ENCODE data around the gene PIKFYVE.
"Not testable (repeated sequence)": the region's sequence is repeated elsewhere in the genome, so short reads cannot be mapped to it uniquely, and the experiment has no call there.

Gene PIKFYVE

DNA sequence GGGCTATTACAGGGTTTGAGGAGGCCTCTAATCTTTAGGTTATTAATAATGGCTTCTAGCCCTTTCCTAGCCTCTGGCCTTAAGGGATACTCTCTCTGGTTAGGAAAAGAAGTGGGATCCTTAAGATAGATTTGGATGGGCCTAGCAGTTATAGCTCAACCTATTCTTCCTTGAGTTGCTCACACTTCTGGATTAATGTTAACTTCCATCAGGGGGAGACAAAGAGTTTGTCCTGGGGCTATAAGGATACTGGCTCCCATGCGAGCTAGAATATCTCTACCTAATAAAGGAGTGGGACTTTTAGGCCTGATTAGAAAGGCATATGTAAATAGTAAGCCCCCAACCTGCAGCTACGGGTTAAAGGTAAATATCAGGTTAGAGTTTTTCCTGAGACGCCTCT lies 126.2 kb downstream of the PIKFYVE start:
- TF ChIP-seq EZH2phosphoT487 (conservative IDR thresholded peaks at IDR 0.05; ENCODE audit: low read length) = no peak
- TF ChIP-seq, protein P1, sequence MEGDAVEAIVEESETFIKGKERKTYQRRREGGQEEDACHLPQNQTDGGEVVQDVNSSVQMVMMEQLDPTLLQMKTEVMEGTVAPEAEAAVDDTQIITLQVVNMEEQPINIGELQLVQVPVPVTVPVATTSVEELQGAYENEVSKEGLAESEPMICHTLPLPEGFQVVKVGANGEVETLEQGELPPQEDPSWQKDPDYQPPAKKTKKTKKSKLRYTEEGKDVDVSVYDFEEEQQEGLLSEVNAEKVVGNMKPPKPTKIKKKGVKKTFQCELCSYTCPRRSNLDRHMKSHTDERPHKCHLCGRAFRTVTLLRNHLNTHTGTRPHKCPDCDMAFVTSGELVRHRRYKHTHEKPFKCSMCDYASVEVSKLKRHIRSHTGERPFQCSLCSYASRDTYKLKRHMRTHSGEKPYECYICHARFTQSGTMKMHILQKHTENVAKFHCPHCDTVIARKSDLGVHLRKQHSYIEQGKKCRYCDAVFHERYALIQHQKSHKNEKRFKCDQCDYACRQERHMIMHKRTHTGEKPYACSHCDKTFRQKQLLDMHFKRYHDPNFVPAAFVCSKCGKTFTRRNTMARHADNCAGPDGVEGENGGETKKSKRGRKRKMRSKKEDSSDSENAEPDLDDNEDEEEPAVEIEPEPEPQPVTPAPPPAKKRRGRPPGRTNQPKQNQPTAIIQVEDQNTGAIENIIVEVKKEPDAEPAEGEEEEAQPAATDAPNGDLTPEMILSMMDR (IDR thresholded peaks at IDR 0.05; ENCODE audit: insufficient read depth, low read length, poor library complexity, severe bottlenecking) = no peak
- no peaks in the 10 kb centered on the region for H3K36me3 ChIP-seq (ENCODE audit: low read length)
- H3K4me2 ChIP-seq (ENCODE audit: low read depth, low read length, poor library complexity, severe bottlenecking) = no peak overlapping the region
- no peaks in the 10 kb centered on the region for H3K27me3 ChIP-seq (ENCODE audit: low read length)
- H3F3A ChIP-seq (ENCODE audit: insufficient read depth) = no peaks in the 10 kb centered on the region
- H3K79me2 ChIP-seq (ENCODE audit: insufficient read depth, low read length) = no peaks in the 10 kb centered on the region
- no peaks in the 10 kb centered on the region for H4K20me1 ChIP-seq (ENCODE audit: low read depth, low read length)
- no peak overlapping the region for H3K27ac ChIP-seq (ENCODE audit: low read depth, low read length)
- H3K9me3 ChIP-seq (ENCODE audit: insufficient read depth, low read length) = peaks cover 17% of the 10 kb centered on the region; the same call in 1 of the 2 replicates
- no peak overlapping the region for H3K9ac ChIP-seq (ENCODE audit: low read length)
- no peak overlapping the region for H3K4me3 ChIP-seq (ENCODE audit: insufficient read depth, low read length, poor library complexity, severe bottlenecking)
- no peak overlapping the region for H2AFZ ChIP-seq (ENCODE audit: low read depth, low read length, severe bottlenecking)
- no peaks in the 10 kb centered on the region for H3K9me2 ChIP-seq (replicated peaks; ENCODE audit: insufficient read depth, low read length)

DNA sequence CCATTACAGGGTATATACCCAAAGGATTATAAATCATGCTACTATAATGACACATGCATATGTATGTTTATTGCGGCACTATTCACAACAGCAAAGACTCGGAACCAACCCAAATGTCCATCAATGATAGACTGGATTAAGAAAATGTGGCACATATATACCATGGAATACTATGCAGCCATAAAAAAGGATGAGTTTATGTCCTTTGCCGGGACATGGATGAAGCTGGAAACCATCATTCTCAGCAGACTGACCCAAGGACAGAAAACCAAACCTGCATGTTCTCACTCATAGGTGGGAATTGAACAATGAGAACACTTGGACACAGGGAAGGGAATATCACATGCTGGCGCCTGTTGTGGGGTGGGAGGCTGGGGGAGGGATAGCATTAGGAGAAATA lies 130.7 kb downstream of the PIKFYVE start:
- not testable (repeated sequence) for H3K27me3 ChIP-seq (ENCODE audit: low read length); H3K79me2 ChIP-seq (ENCODE audit: insufficient read depth, low read length); H3K27ac ChIP-seq (ENCODE audit: low read depth, low read length); H4K20me1 ChIP-seq (ENCODE audit: low read depth, low read length); H3K4me2 ChIP-seq (ENCODE audit: low read depth, low read length, poor library complexity, severe bottlenecking); H3K9me2 ChIP-seq (replicated peaks; ENCODE audit: insufficient read depth, low read length); H3K4me3 ChIP-seq (ENCODE audit: insufficient read depth, low read length, poor library complexity, severe bottlenecking); H3K36me3 ChIP-seq (ENCODE audit: low read length); H3F3A ChIP-seq (ENCODE audit: insufficient read depth); H3K9ac ChIP-seq (ENCODE audit: low read length); H2AFZ ChIP-seq (ENCODE audit: low read depth, low read length, severe bottlenecking)
- H3K9me3 ChIP-seq (ENCODE audit: insufficient read depth, low read length) = peaks cover 17% of the 10 kb centered on the region; the same call in 1 of the 2 replicates

DNA sequence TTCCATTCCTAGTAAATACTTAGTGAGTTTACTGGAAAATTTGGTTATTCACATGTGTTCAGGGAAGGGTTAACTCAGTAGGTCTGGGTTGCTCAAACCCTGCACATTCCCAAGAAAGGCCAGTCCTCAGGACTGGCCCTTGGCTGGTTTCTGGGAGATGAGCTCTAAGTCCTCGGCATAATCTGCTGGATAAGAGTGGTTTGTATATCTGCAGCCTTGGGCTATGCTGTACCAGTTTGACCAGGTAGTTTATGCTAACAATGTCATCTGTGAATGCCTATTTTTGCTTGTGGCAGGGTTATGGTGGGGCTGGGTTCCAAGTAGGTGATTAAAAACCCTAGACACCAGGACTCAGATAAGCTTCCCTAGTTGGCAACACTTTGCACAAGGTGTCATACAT lies 133.1 kb downstream of the PIKFYVE start:
- H3K27ac ChIP-seq (ENCODE audit: low read depth, low read length) = no peak overlapping the region
- no peaks in the 10 kb centered on the region for H3K27me3 ChIP-seq (ENCODE audit: low read length)
- no peak overlapping the region for H3K4me2 ChIP-seq (ENCODE audit: low read depth, low read length, poor library complexity, severe bottlenecking)
- no peaks in the 10 kb centered on the region for H3K79me2 ChIP-seq (ENCODE audit: insufficient read depth, low read length)
- no peaks in the 10 kb centered on the region for H3F3A ChIP-seq (ENCODE audit: insufficient read depth)
- H3K36me3 ChIP-seq (ENCODE audit: low read length) = no peaks in the 10 kb centered on the region
- TF ChIP-seq, protein P1 (IDR thresholded peaks at IDR 0.05; ENCODE audit: insufficient read depth, low read length, poor library complexity, severe bottlenecking) = no peak
- no peak for TF ChIP-seq EZH2phosphoT487 (conservative IDR thresholded peaks at IDR 0.05; ENCODE audit: low read length)
- H4K20me1 ChIP-seq (ENCODE audit: low read depth, low read length) = no peaks in the 10 kb centered on the region
- H3K9ac ChIP-seq (ENCODE audit: low read length) = no peak overlapping the region
- H2AFZ ChIP-seq (ENCODE audit: low read depth, low read length, severe bottlenecking) = no peak overlapping the region
- peaks cover 3% of the 10 kb centered on the region; the same call in 1 of the 2 replicates for H3K9me3 ChIP-seq (ENCODE audit: insufficient read depth, low read length)
- no peak overlapping the region for H3K4me3 ChIP-seq (ENCODE audit: insufficient read depth, low read length, poor library complexity, severe bottlenecking)
- no peaks in the 10 kb centered on the region for H3K9me2 ChIP-seq (replicated peaks; ENCODE audit: insufficient read depth, low read length)

DNA sequence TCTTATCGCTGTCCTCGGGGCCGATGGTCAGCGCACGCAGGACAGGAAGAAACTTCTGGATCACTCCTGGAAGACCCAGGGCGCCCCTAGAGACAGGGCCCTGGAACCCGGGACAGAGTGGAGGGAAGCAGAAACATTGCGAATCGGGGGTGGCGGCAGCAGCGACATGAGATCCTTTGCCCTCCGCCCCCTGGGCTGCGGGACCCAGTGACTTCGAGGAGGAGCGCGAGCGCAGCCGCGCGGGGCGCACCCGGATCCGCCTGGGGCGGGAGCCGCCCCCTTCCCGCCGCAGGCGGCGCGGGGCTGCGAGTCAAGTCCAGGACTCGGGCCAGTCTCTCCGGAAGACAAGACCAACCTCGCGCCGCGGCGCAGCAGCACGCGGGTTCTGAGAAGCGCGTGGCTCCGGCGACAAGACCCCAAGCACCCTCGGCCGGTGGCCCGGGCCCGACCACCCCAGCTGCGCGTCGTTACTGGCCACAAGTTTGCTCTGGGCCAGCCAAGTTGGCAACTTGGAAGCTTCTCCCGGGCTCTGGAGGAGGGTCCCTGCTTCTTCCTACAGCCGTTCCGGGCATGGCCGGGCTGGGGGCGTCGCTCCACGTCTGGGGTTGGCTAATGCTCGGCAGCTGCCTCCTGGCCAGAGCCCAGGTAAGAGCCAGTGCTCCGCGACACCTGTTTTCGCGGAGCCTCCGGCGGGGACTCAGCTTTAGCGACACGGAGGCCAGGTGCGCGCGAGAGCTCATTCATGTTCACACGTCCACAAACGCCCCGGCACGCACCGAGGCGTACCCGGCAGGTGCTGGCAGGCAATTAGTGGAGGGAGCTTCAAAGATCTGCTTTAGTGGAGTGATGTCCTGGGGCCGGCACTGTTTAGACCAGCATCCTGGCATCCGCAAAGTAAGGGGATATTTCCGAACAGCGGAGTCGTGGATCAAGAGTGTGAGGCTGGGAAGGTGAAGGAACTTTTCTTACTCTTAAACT lies 140.7 kb downstream of the PIKFYVE start, which contains the start of gene PTH2R:
Gene PTH2R, plus strand, starts transcription at position 319 of the 978 bp plus-strand sequence. Its CDS starts 252 bp downstream, at position 571.
- H3F3A ChIP-seq (ENCODE audit: insufficient read depth) = no peaks in the 10 kb centered on the region
- no peaks in the 10 kb centered on the region for H3K79me2 ChIP-seq (ENCODE audit: insufficient read depth, low read length)
- no peaks in the 10 kb centered on the region for H3K27me3 ChIP-seq (ENCODE audit: low read length)
- no peaks in the 10 kb centered on the region for H4K20me1 ChIP-seq (ENCODE audit: low read depth, low read length)
- TF ChIP-seq EZH2phosphoT487 (conservative IDR thresholded peaks at IDR 0.05; ENCODE audit: low read length) = no peak
- TF ChIP-seq, protein P1 (IDR thresholded peaks at IDR 0.05; ENCODE audit: insufficient read depth, low read length, poor library complexity, severe bottlenecking) = no peak
- H3K9me2 ChIP-seq (replicated peaks; ENCODE audit: insufficient read depth, low read length) = no peaks in the 10 kb centered on the region
- H3K4me3 ChIP-seq (ENCODE audit: insufficient read depth, low read length, poor library complexity, severe bottlenecking) = no peak within 1 kb of the TSS
- H3K36me3 ChIP-seq (ENCODE audit: low read length) = no peaks in the 10 kb centered on the region
- no peak within 1 kb of the TSS for H3K4me2 ChIP-seq (ENCODE audit: low read depth, low read length, poor library complexity, severe bottlenecking)
- H3K27ac ChIP-seq (ENCODE audit: low read depth, low read length) = no peak within 1 kb of the TSS
- no peaks in the 10 kb centered on the region for H3K9me3 ChIP-seq (ENCODE audit: insufficient read depth, low read length)
- H3K9ac ChIP-seq (ENCODE audit: low read length) = no peak within 1 kb of the TSS
- no peak within 1 kb of the TSS for H2AFZ ChIP-seq (ENCODE audit: low read depth, low read length, severe bottlenecking)
